ENCODE measurements around the gene NRXN3. TPM values are rescaled to one million over a fixed set of nuclear protein-coding genes. Genes with fewer than 3 reads are reported as not detected.

The NRXN3 gene
- total and polyA plus RNA-seq, 2 donors (not counting 1 experiment from before 2014, with no cell fraction given) = not detected

DNA sequence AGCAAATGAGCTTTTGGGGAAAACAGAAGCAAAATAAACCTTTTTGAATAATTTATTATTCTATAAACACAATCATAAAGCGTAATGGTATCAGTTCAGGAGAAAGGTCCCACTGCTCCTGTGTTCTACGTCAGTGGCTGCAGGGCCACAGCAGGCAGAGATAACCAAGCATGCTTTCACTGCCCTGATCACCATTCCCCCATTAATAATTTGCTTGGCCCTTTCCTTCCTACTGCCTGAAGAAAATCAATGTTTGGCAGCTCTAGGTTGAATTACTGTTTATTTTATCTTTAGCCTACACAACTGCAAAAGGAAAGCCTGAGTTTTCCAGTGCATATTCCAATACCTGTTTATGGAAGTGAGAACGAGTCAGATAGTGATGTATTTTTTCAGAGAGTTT lies 1671.3 kb downstream of the NRXN3 start:
- Mint-ChIP-seq H3K4me1 (no peaks in the 10 kb centered on the region), H3K9me3 (ENCODE audit: insufficient read depth) (no peaks in the 10 kb centered on the region), H3K4me3 (no peak overlapping the region), H3K27me3 (no peaks in the 10 kb centered on the region), H3K27ac (no peak overlapping the region)
- no peak overlapping the region for H3K4me3 ChIP-seq (ENCODE audit: control extremely low read depth in 1 of 5, extremely low read depth in 1 of 5, insufficient read depth in 1 of 5, low read depth in 2 of 5, low read length in 4 of 5)
- CTCF ChIA-PET = no interaction called here
- H4K20me1 ChIP-seq (ENCODE audit: control insufficient read depth, insufficient read depth, low read length, poor library complexity, severe bottlenecking) = no peaks in the 10 kb centered on the region
- no peaks in the 10 kb centered on the region for H3K9me3 ChIP-seq (ENCODE audit: control extremely low read depth in 1 of 3, control insufficient read depth in 2 of 3, insufficient read depth in 1 of 3, low read length in 2 of 3)
- DNase-seq (no peak), ATAC-seq (ENCODE audit: low read depth) (no peak)
- no peaks in the 10 kb centered on the region for H3K4me1 ChIP-seq (ENCODE audit: control insufficient read depth in 2 of 2, insufficient read depth in 2 of 2, low read length in 2 of 2)
- H3K9ac ChIP-seq (ENCODE audit: low read length) = no peak overlapping the region
- H3K4me2 ChIP-seq (replicated peaks; ENCODE audit: low read depth, low read length, poor library complexity, severe bottlenecking) = no peak overlapping the region
- TF ChIP-seq, protein P1, sequence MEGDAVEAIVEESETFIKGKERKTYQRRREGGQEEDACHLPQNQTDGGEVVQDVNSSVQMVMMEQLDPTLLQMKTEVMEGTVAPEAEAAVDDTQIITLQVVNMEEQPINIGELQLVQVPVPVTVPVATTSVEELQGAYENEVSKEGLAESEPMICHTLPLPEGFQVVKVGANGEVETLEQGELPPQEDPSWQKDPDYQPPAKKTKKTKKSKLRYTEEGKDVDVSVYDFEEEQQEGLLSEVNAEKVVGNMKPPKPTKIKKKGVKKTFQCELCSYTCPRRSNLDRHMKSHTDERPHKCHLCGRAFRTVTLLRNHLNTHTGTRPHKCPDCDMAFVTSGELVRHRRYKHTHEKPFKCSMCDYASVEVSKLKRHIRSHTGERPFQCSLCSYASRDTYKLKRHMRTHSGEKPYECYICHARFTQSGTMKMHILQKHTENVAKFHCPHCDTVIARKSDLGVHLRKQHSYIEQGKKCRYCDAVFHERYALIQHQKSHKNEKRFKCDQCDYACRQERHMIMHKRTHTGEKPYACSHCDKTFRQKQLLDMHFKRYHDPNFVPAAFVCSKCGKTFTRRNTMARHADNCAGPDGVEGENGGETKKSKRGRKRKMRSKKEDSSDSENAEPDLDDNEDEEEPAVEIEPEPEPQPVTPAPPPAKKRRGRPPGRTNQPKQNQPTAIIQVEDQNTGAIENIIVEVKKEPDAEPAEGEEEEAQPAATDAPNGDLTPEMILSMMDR (IDR thresholded peaks at IDR 0.05) = no peak
- TF ChIP-seq EZH2 (IDR thresholded peaks at IDR 0.05; ENCODE audit: borderline replicate concordance, insufficient read depth, low read depth, low read length, poor library complexity, severe bottlenecking) = no peak
- intact Hi-C loops (cut with micrococcal nuclease) = no loop called here
- 76% methylated on average over 3 of the region's 3 CpGs for WGBS (ENCODE audit: insufficient coverage)
- no peak overlapping the region for H3K27ac ChIP-seq (ENCODE audit: low read length in 2 of 2)
- POLR2A ChIA-PET = no interaction called here
- H3K36me3 ChIP-seq (replicated peaks in 1 of 2; ENCODE audit: control extremely low read depth in 1 of 2, control insufficient read depth in 1 of 2, extremely low read depth in 1 of 2, insufficient read depth in 2 of 2, low read length in 1 of 2) = no peaks in the 10 kb centered on the region
- no peaks in the 10 kb centered on the region for H3K79me2 ChIP-seq (ENCODE audit: control insufficient read depth, insufficient read depth, low read length)
- H3K27me3 ChIP-seq (replicated peaks in 1 of 4; ENCODE audit: control extremely low read depth in 1 of 4, control insufficient read depth in 3 of 4, insufficient read depth in 4 of 4, low read length in 3 of 4) = no peaks in the 10 kb centered on the region
- no peak overlapping the region for H2AFZ ChIP-seq (ENCODE audit: insufficient read depth, low read depth, low read length, poor library complexity, severe bottlenecking)

GRCh38 chr14:79842270-79842669 lies 1672.1 kb downstream of the NRXN3 start:
- Histone ChIP-seq H3K36me3 (replicated peaks in 1 of 2; ENCODE audit: control extremely low read depth in 1 of 2, control insufficient read depth in 1 of 2, extremely low read depth in 1 of 2, insufficient read depth in 2 of 2, low read length in 1 of 2) (no peaks in the 10 kb centered on the region), H3K27me3 (replicated peaks in 1 of 4; ENCODE audit: control extremely low read depth in 1 of 4, control insufficient read depth in 3 of 4, insufficient read depth in 4 of 4, low read length in 3 of 4) (no peaks in the 10 kb centered on the region), H3K9ac (ENCODE audit: low read length) (no peak overlapping the region), H3K4me1 (ENCODE audit: control insufficient read depth in 2 of 2, insufficient read depth in 2 of 2, low read length in 2 of 2) (no peaks in the 10 kb centered on the region), H3K4me2 (replicated peaks; ENCODE audit: low read depth, low read length, poor library complexity, severe bottlenecking) (no peak overlapping the region), H3K79me2 (ENCODE audit: control insufficient read depth, insufficient read depth, low read length) (no peaks in the 10 kb centered on the region), H3K4me3 (ENCODE audit: control extremely low read depth in 1 of 5, extremely low read depth in 1 of 5, insufficient read depth in 1 of 5, low read depth in 2 of 5, low read length in 4 of 5) (no peak overlapping the region), H2AFZ (ENCODE audit: insufficient read depth, low read depth, low read length, poor library complexity, severe bottlenecking) (no peak overlapping the region), H4K20me1 (ENCODE audit: control insufficient read depth, insufficient read depth, low read length, poor library complexity, severe bottlenecking) (no peaks in the 10 kb centered on the region), H3K27ac (ENCODE audit: low read length in 2 of 2) (no peak overlapping the region), H3K9me3 (ENCODE audit: control extremely low read depth in 1 of 3, control insufficient read depth in 2 of 3, insufficient read depth in 1 of 3, low read length in 2 of 3) (no peaks in the 10 kb centered on the region)
- DNase-seq (no peak), ATAC-seq (ENCODE audit: low read depth) (no peak)
- intact Hi-C loops (cut with micrococcal nuclease) = no loop called here
- Mint-ChIP-seq H3K4me1 (no peaks in the 10 kb centered on the region), H3K27ac (no peak overlapping the region), H3K9me3 (ENCODE audit: insufficient read depth) (no peaks in the 10 kb centered on the region), H3K27me3 (no peaks in the 10 kb centered on the region), H3K4me3 (no peak overlapping the region)
- POLR2A ChIA-PET = no interaction called here
- 65% methylated on average over 3 of the region's 3 CpGs for whole genome bisulfite sequencing (ENCODE audit: insufficient coverage)
- TF ChIP-seq, protein P1 (IDR thresholded peaks at IDR 0.05) = no peak
- TF ChIP-seq EZH2 (IDR thresholded peaks at IDR 0.05; ENCODE audit: borderline replicate concordance, insufficient read depth, low read depth, low read length, poor library complexity, severe bottlenecking) = no peak
- CTCF ChIA-PET = no interaction called here
